Measurements from ENCODE around the gene GTPBP6.
"Not testable (repeated sequence)": the region's sequence is repeated elsewhere in the genome, so short reads cannot be mapped to it uniquely, and the experiment has no call there.

GTPBP6 gene

GRCh38 chrX:264006-264405 lies 54.6 kb downstream of the GTPBP6 start:
- not testable (repeated sequence) for H3K9ac ChIP-seq (ENCODE audit: low read depth, low read length); H3K4me1 ChIP-seq (ENCODE audit: insufficient read depth, low read length); H3K9me3 ChIP-seq (ENCODE audit: insufficient read depth, low read depth, low read length); H3K36me3 ChIP-seq (ENCODE audit: insufficient read depth, low read length); H3K4me3 ChIP-seq (ENCODE audit: low read length); H3K27ac ChIP-seq (ENCODE audit: low read depth, low read length); H3K27me3 ChIP-seq (ENCODE audit: insufficient read depth, low read length)
- WGBS = 91% methylated on average over 16 of the region's 16 CpGs

- H3K9me3 ChIP-seq (ENCODE audit: insufficient read depth, low read depth, low read length) = no peaks in the 10 kb centered on the region
- no peak overlapping the region for H3K9ac ChIP-seq (ENCODE audit: low read depth, low read length)
- no peak overlapping the region for H3K4me3 ChIP-seq (ENCODE audit: low read length)
- no peaks in the 10 kb centered on the region for H3K4me1 ChIP-seq (ENCODE audit: insufficient read depth, low read length)
- 92% methylated on average over 12 of the region's 13 CpGs for WGBS
- no peaks in the 10 kb centered on the region for H3K36me3 ChIP-seq (ENCODE audit: insufficient read depth, low read length)
- no peak overlapping the region for H3K27ac ChIP-seq (ENCODE audit: low read depth, low read length)
- H3K27me3 ChIP-seq (ENCODE audit: insufficient read depth, low read length) = no peaks in the 10 kb centered on the region
Observed at GRCh38 chrX:262381-262909, 56.2 kb downstream of the GTPBP6 start.

GRCh38 chrX:261919-262352 lies 56.7 kb downstream of the GTPBP6 start:
- Histone ChIP-seq H3K9me3 (ENCODE audit: insufficient read depth, low read depth, low read length) (no peaks in the 10 kb centered on the region), H3K36me3 (ENCODE audit: insufficient read depth, low read length) (no peaks in the 10 kb centered on the region), H3K9ac (ENCODE audit: low read depth, low read length) (no peak overlapping the region), H3K4me3 (ENCODE audit: low read length) (no peak overlapping the region), H3K4me1 (ENCODE audit: insufficient read depth, low read length) (no peaks in the 10 kb centered on the region), H3K27me3 (ENCODE audit: insufficient read depth, low read length) (no peaks in the 10 kb centered on the region), H3K27ac (ENCODE audit: low read depth, low read length) (no peak overlapping the region)
- WGBS = 83% methylated on average over 11 of the region's 12 CpGs

- Histone ChIP-seq H3K27me3 (ENCODE audit: insufficient read depth, low read length) (no peaks in the 10 kb centered on the region), H3K4me3 (ENCODE audit: low read length) (no peak overlapping the region), H3K9me3 (ENCODE audit: insufficient read depth, low read depth, low read length) (no peaks in the 10 kb centered on the region), H3K27ac (ENCODE audit: low read depth, low read length) (no peak overlapping the region), H3K9ac (ENCODE audit: low read depth, low read length) (no peak overlapping the region), H3K4me1 (ENCODE audit: insufficient read depth, low read length) (no peaks in the 10 kb centered on the region), H3K36me3 (ENCODE audit: insufficient read depth, low read length) (no peaks in the 10 kb centered on the region)
- 83% methylated on average over 32 of the region's 32 CpGs for WGBS
Observed at GRCh38 chrX:261167-261918, 57.3 kb downstream of the GTPBP6 start.

GRCh38 chrX:259692-260355 lies 58.8 kb downstream of the GTPBP6 start:
- no peaks in the 10 kb centered on the region for H3K9me3 ChIP-seq (ENCODE audit: insufficient read depth, low read depth, low read length)
- 35% methylated on average over 21 of the region's 21 CpGs for WGBS

GRCh38 chrX:258291-259040 lies 60.1 kb downstream of the GTPBP6 start:
- Histone ChIP-seq H3K27ac (ENCODE audit: low read depth, low read length) (no peak overlapping the region), H3K9me3 (ENCODE audit: insufficient read depth, low read depth, low read length) (no peaks in the 10 kb centered on the region), H3K27me3 (ENCODE audit: insufficient read depth, low read length) (no peaks in the 10 kb centered on the region), H3K4me3 (ENCODE audit: low read length) (no peak overlapping the region), H3K9ac (ENCODE audit: low read depth, low read length) (no peak overlapping the region), H3K4me1 (ENCODE audit: insufficient read depth, low read length) (no peaks in the 10 kb centered on the region), H3K36me3 (ENCODE audit: insufficient read depth, low read length) (no peaks in the 10 kb centered on the region)
- WGBS = 83% methylated on average over 8 of the region's 8 CpGs

More at GRCh38 chrX:259692-260355, 58.8 kb downstream of the GTPBP6 start:
- Histone ChIP-seq H3K9ac (ENCODE audit: low read depth, low read length) (no peak overlapping the region), H3K36me3 (ENCODE audit: insufficient read depth, low read length) (no peaks in the 10 kb centered on the region), H3K4me1 (ENCODE audit: insufficient read depth, low read length) (no peaks in the 10 kb centered on the region), H3K4me3 (ENCODE audit: low read length) (no peak overlapping the region; the same call in 1 of the 2 replicates), H3K27ac (ENCODE audit: low read depth, low read length) (no peak overlapping the region), H3K27me3 (ENCODE audit: insufficient read depth, low read length) (no peaks in the 10 kb centered on the region)

- H3K9ac ChIP-seq (ENCODE audit: low read depth, low read length) = no peak overlapping the region
- no peaks in the 10 kb centered on the region for H3K9me3 ChIP-seq (ENCODE audit: insufficient read depth, low read depth, low read length)
Observed at GRCh38 chrX:257681-258289, 60.8 kb downstream of the GTPBP6 start.

GRCh38 chrX:257054-257453 lies 61.5 kb downstream of the GTPBP6 start:
- not testable (repeated sequence) for H3K4me1 ChIP-seq (ENCODE audit: insufficient read depth, low read length); H3K9ac ChIP-seq (ENCODE audit: low read depth, low read length); H3K4me3 ChIP-seq (ENCODE audit: low read length); H3K27ac ChIP-seq (ENCODE audit: low read depth, low read length); H3K36me3 ChIP-seq (ENCODE audit: insufficient read depth, low read length); H3K27me3 ChIP-seq (ENCODE audit: insufficient read depth, low read length); H3K9me3 ChIP-seq (ENCODE audit: insufficient read depth, low read depth, low read length)
- 95% methylated on average over 14 of the region's 14 CpGs for WGBS

More at GRCh38 chrX:257681-258289, 60.8 kb downstream of the GTPBP6 start:
- Histone ChIP-seq H3K4me1 (ENCODE audit: insufficient read depth, low read length) (no peaks in the 10 kb centered on the region), H3K27ac (ENCODE audit: low read depth, low read length) (no peak overlapping the region), H3K36me3 (ENCODE audit: insufficient read depth, low read length) (no peaks in the 10 kb centered on the region), H3K27me3 (ENCODE audit: insufficient read depth, low read length) (no peaks in the 10 kb centered on the region), H3K4me3 (ENCODE audit: low read length) (no peak overlapping the region)
- 84% methylated on average over 21 of the region's 21 CpGs for WGBS

- Histone ChIP-seq H3K27me3 (ENCODE audit: insufficient read depth, low read length) (no peaks in the 10 kb centered on the region), H3K27ac (ENCODE audit: low read depth, low read length) (no peak overlapping the region), H3K9me3 (ENCODE audit: insufficient read depth, low read depth, low read length) (no peaks in the 10 kb centered on the region), H3K4me1 (ENCODE audit: insufficient read depth, low read length) (no peaks in the 10 kb centered on the region), H3K9ac (ENCODE audit: low read depth, low read length) (no peak overlapping the region), H3K36me3 (ENCODE audit: insufficient read depth, low read length) (no peaks in the 10 kb centered on the region), H3K4me3 (ENCODE audit: low read length) (no peak overlapping the region)
- WGBS = 92% methylated on average over 28 of the region's 28 CpGs
Observed at GRCh38 chrX:255923-256331, 62.7 kb downstream of the GTPBP6 start.

Measured in HUES64 (cell line).